HG02588 (cell line): ENCODE data around the gene ADD1.

Experiments used
- ATAC-seq: cut with Tn5 transposase; IDR thresholded peaks from one replicate; pipeline ENCODE4 v1.9.1; 2021; ENCODE audit warnings: mild to moderate bottlenecking, moderate library complexity; ENCODE audit not compliant: unreplicated experiment

Gene ADD1

DNA sequence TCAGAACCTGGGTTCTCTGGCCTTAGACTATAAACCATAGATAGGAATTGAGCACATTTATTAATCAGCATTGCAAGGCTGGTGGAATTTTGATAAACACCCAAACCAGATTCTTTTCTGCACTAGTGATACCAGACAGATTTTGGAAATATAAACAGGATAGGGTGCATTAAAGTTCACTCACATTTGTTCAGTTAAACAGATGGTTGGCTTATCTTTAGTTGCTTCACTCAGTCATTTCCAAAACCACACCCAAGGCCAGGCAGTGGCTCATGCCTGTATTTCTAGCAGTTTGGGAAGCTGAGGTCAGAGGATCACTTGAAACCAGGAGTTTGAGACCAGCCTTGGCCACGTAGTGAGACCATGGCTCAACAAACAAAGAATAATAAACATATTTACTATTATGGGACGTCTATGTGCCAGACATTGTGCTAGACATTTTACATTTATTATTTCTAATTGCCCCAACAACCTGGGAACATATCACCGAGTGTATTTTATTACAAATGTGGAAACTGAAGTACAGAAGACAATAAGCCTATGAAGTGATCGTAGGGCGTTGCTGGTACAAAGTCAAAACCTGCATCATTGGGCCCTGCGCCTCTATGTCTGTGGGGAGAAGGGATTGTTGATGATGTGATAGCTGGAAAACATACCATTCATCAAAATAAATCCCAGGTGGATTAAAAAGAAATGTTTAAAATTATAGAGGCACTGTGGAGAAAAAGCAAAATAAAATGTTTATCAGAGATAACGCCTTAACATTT, 15.0 kb downstream of the ADD1 start:
- no peak for ATAC-seq

DNA sequence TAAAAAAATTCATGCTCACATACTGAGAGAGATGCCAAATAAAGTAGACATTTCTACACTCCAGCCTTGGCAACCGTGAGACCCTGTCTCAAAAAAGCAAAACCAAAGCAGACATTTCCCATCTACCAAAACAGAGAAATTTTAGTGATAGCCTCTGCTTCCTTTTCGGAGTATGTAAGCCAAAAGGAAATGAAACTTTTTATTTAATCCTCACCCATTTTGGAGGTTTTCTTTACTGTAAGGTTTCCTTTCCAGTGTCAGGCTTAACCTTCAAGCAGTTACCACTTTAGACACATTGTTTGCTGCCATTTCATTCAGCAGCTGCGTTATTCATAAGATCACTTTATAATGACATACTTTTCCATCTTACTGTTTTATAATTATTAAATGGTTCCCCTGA, 15.9 kb downstream of the ADD1 start:
- ATAC-seq, result no peak

DNA sequence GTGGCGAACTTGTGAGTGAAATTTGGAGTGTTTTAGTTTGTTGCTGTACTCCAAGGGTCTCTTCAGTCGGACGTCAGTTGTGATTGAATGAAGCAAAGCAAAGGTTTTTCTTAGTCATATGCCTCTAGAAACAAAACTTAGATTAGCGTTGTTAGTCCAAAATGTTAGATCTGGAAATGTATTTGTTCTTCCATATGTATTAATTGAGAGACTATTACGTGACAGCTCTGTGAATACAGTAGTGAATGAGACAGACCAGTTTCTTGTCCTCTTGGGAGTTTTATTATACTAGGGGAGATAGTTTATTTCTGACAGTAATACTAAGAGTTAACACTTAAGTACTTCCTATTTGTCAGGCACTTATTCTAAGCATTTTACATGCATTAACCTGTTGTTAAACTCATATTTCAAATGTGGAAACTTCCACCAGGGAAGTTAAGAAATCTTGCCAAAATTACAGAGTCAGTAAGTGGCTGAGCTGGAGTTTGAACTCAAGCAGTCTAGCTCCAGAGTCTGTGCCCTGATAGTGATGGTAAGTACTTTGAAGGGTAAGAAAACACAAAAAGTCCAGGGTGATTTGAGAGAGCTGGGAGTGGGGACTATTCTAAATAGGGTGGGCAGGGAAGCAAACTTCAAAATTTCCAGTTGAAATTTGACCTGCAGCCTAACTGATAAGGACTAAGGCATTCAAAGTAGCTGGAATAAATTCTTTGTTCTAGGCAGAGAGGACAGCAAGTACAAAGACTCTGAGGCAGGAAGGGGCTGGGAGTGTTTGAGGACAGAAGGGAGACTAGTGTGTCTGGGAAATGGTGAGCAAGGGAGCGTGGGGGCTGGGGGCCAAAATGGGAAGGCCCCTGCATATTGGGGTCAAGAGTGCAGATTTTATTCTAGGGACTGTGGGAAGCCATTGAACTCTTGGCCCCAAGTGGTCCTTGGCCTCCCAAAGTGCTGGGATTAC, 17.0 kb downstream of the ADD1 start:
- ATAC-seq, result no peak

DNA sequence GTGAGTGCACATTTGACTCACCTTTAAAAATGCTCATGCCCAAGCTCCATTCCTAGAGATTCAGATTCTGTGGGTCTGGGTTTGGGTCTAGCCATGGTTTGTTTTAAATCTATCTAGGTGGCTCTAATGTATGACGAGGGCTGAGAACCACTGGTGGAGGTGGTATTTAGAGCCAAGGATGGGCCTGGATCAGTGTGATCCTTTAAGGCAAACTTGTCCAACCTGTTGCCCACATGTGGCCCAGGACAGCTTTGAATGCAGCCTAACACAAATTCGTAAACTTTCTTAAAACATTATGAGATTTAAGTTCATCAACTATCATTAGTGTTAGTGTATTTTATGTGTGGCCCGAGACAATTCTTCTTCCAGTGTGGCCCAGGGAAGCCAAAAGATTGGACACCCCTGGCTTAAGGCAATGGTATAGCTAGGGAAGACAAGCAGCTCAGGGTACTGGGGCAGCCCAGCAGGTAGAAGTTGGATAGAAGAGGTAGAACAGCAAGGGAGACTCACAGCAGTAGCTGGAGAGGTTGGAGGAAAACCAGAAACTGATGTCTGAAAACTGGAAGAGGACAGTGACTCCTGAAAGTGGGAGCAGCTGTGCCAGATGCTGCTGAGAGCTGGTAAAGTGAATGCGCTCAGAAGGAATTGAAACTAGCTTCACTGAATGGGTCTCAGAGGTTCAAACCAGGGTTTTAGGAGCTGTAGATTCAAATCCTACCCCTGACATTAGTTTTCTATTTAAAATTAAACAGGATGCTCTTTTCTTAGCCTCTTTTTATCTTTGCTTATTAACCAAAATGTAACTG, 18.2 kb downstream of the ADD1 start:
- no peak for ATAC-seq

DNA sequence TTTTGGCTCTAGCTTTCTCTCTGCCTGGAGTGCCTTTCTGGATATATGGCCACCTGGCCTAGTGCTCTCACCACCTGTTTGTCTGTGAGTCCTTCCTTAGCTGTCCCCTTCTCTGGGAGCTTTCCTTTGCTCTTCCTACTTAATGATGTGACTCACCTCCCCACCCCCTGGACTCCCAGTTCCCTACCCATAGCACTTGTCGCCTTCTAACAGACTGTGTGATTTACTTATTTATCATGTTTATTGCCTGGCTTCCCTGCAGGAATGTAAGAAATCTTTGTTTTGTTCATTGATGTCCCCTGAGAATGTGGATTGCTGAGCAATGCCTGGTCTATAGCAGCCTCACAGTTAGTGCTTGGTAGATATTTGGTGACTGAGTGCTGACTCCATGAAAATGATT, 18.9 kb downstream of the ADD1 start:
- no peak for ATAC-seq

DNA sequence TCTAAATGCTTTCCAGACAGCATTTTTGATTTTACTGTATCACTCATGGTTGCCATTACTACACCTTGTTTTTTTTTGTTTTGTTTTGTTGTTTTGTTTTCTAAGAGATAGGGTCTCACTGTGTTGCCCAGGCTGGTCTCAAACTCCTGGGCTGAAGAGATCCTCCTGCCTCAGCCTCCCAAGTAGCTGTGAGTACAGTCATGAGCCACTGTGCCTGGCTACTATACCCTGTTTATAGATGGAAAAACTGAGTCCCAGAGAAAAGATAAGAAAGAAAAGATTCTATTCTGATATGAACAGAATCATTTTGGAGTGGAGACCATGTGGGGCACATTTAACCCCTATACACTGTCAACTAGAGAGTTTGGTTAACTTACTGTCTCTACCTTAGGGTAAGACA, 20.0 kb downstream of the ADD1 start:
- no peak for ATAC-seq

DNA sequence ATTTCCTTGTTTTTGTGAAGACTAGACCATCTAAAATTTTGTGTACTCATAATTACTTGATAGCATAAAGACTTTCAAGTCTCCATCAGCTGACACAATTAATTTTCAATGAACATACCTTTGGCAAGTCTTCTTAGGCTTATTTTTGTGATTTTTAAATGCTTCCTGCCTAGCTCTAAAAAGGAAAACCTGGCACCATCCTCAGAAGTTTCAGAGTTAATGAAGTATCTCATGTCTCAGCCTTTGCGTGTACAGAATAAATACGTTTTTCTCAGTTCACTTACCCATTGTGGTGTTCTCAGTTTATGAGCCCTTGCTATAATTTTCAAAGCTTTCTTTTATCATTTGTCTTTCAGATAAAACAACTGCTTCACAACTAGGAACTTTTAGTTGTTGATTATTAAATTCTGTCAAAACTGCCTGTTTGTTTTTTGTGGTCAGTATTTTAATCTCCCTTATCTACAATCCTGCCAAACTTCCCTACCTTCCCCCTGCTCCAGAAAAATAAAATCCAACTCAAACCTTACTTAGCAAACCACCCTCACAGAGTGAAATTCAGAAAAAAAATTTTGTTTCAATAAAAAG, 21.6 kb downstream of the ADD1 start:
- no peak for ATAC-seq

DNA sequence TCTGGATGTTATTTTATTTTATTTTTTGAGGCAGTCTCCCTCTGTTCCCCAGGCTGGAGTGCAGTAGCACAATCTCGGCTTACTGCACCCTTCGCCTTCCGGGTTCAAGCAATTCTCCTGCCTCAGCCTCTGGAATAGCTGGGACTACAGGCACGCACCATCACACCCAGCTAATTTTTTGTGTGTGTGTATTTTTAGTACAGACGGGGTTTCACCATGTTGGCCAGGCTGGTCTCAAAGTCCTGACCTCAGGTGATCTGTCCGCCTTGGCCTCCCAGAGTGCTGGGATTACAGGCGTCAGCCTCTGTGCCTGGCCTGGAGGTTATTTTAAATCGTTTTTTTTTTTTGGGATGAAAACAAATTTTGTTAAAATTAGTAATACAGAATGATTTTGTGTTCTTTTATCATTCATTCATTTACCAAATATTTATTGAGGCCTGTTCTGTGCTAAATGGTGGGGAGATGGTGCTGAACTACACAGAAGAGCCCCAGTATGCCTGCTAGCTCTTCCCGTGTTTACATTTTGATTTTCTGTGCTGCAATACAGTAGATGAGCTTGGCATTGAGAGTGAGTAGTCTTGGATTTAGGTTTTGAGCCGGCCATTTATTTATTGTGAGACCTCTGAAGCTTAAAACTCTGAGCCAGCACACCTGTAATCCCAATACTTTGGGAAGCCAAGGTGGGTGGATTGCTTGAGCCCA, 22.7 kb downstream of the ADD1 start:
- ATAC-seq, result no peak

DNA sequence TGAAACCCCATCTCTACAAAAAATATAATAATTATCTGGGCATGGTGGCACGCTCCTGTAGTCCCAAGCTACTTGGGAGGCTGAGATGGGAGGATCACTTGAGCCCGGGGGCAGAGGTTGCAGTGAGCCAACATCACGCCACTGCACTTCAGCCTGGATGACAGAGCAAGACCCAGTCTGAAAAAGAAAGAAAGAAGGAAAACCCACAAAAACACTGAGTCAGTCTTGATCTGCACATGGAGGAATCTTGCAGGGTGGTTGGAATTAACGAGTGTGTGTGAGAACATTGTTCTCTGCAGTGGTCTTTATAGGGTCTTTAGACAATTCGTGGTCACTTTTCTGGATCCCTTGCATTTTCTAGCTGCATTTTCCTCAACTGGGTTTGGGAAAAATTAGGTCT, 23.2 kb downstream of the ADD1 start:
- no peak for ATAC-seq

DNA sequence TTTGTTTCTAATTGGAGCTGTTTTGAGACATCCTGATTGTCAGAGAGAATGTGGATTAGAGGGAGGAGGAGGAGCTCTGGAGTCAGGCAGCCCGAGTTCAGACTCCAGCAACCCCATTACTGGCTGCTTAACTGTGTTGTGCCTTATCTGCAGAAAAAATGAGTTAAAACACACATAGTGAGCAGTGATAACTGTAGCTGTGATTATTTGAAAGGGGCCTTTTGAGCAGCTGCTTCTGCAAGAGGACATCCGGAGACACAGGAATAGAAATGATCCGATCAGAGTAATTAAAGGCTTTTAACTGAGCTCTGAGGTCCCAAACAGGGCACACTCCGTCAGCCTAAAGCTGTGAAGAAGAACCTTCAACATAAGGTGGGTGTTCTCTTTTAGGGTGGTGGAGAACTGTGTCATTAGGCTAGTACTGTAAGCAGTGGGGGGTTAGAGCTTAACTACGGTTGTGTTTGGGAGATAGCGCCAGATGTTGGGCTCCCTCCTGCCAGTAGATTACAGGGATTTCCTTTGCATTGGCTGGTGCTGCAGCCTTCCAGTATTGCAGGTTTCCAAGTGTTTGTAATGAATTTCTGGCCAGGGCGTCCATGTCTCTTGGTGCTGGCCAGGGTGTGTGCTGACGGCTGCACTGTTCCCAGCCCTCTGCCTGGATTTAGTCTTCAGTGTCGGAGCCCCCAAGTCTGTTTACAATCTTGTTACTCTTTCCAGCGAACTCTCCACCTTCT, 24.3 kb downstream of the ADD1 start:
- no peak for ATAC-seq

DNA sequence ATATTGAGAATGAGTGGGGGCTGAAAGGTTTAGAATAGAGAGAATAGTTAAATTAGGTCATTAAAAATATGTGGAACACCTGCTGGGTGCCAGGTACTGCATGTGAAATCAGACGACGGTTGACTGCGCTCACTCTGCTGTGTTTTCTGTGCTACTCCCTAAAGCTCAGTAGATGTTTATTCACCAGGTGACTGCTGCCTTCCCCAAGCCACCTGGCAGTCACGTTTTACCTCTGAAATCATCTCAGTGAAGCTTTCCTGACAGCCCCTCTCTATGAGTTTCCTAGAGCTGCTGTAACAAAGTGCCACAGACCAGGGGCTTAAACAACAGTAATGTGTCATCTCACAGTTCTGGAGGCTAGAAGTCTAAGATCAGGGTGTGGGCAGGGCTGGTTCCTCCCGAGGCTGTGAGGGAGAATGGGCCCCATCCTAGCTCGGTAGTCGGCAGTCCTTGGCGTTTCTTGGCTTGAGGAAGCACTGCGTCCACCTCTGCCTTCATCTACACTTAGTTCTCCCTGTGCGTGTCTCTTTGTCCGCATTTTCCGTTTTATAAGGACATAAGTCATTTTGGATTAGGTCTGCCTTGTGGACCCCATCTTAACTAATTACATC, 25.3 kb downstream of the ADD1 start:
- no peak for ATAC-seq

DNA sequence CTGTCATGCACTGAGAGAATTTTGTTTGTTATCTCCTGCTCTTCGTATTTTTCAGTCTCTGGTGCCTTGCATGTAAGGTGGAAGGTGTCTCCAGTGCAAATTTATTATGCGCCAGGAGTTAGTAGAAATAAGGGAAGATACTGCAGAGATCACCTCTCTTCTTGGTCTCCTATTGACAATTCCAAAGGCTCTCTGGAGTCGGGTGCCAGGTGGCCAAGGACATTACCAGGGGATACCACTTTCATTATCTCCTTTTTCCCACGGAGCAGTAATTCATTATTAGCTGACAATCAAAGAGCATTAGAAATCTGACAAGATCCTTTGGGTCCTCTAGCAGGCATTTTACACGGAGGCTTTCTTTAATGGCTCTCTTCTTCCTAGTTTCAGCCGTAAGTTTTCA, 26.0 kb downstream of the ADD1 start:
- no peak for ATAC-seq

DNA sequence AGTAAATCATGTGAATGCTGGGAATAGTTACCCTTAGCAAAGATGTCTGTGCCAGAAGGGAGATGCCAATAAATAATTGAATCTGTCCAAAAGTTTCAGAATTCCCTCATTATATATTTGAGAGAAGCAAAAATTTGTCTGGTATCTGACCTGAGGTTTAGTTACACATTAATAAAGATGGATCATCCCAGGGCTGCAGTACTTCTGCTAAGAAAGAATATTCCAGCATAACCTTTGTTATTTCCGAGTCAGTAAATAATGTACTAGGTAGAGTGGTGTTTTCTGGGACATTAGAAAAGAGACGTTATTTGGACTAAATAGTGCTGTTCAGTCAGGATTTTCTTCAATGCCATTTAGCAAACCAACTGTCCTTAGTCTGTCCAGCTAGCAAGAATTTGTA, 26.4 kb downstream of the ADD1 start:
- ATAC-seq, result no peak

DNA sequence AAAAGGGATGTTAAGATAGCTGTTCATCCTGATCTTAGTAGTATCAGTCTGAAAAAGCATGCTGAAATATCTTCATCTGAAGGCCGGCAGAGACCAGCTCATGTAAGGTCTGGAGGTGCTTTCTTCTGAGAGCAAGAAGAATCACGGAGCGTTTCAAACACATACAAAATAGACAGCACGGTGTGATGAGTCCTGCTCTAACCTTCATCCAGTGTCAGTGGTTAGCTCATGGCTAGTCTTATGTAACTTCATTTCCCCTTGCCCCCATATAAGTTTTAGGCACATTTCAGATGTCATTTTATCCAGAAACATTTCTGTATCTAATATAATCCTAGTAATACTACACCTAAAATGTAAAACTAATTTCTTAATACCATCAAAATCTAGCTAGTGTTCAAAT, 27.8 kb downstream of the ADD1 start:
- no peak for ATAC-seq

DNA sequence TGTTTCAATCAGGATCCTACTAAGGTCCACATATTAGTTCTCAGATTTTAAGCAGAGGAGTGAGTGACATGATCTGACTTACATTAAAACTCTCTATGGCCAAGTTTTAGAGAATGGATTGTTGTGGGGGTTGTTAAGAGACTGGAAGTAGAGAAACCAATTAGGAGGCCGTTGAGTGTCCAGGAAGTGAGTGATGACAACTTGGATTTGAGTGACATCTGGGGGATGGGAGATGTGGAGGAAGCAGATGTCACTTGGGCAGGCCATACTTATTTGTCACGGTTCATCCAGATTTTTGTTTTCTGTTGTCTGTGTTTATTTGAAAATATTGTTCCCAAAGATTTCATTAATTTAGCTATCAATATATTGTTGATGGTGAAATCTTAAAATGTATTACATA, 28.3 kb downstream of the ADD1 start:
- ATAC-seq, result no peak

DNA sequence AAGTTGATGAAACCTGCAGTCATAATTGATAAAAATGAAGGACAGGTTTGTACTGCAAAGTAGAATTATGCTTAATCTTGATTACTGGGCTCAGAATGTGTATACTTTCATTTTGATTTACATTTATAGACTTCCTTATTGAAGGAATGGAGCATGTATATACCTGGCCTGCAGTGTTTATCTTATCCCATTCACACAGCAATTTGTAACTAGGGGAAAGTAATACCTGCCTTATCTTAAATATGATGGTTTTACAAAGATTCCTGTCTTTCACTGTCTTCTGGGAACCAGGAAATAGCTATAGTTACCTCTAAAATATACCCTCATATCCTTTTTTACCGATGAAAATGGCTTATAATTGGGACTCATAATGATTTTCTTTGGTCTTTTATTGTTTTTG, 29.7 kb downstream of the ADD1 start:
- ATAC-seq, result no peak

DNA sequence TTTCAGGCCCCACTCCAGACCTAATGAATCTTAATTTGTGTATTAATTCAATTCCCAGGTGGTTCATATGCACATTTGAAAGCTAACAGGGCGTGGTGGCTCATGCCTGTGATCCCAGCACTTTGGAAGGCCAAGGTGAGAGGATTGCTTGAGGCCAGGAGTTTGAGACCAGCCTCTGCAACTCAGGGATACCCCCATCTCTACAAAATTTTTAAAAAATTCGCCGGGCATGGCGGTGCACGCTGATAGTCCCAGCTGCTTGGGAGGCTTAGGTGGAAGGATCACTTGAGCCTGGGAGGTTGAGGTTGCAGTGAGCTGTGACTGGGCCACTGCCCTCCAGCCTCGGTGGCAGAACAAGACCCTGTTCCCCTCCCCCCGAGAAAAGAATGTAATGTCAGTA, 31.2 kb downstream of the ADD1 start:
- ATAC-seq, result no peak

DNA sequence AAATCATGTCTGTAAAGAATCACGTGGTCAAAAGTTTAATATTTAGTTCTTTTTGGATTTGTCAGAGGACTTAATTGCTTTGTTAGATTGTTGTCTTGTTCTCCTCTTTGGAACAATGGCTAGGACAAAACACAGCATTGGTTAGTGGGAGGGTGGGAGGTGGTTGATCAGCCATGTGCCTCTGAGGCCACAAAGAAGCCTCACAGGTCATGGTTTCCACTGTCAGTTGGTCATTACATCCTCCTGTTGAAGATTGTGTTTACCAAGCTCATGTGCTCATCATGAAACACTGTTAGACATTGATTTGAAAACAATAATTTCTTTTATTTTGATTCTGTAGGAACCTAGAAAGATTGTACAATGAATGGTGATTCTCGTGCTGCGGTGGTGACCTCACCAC, 31.9 kb downstream of the ADD1 start:
- no peak for ATAC-seq

DNA sequence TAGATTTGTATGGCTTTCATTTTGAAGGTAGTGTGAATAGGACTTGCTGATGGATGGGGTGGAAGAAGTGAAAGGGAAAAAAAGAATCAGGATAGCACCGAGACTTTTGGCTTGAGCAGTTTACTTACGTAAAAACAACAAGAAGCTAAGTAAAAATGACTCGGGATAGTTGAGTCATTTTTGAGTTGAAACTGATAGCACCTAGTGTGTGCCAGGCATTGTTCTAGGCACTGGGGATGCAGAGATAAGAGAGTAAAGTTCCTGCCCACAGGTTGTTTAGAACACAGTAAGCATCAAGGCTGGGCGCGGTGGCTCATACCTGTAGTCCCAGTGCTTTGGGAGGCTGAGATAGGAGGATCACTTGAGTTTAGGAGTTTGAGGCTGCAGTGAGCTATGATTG, 34.7 kb downstream of the ADD1 start:
- ATAC-seq, result no peak
